Hepatocyte (in vitro differentiated cells): ENCODE measurements around the gene VRTN. TPM values are rescaled to one million over a fixed set of nuclear protein-coding genes. Genes with fewer than 3 reads are reported as not detected.

Source experiments
- DNase-seq: peaks from one replicate; pipeline ENCODE4 v3.0.0-alpha.2; 2016; ENCODE audit warnings: low spot score
- H2AFZ ChIP-seq: fragments of 200-600 bp; sonication (generic); 2 replicates; pipeline ENCODE4 v1.6.0; 2016; ENCODE audit warnings: antibody characterized with exemption, mild to moderate bottlenecking
- H3K27ac ChIP-seq: fragments of 200-600 bp; sonication (generic); 2 replicates; pipeline ENCODE4 v1.5.1; 2016; ENCODE audit warnings: mild to moderate bottlenecking
- H3K27me3 ChIP-seq: fragments of 200-600 bp; sonication (generic); 2 replicates; pipeline ENCODE4 v1.6.1; 2016
- H3K36me3 ChIP-seq: fragments of 200-600 bp; sonication (generic); replicated peaks from 2 replicates; pipeline ENCODE4 v1.5.1; 2016; ENCODE audit warnings: low read depth; ENCODE audit not compliant: insufficient read depth
- H3K4me1 ChIP-seq: fragments of 200-600 bp; sonication (generic); 2 replicates; pipeline ENCODE4 v1.5.1; 2016; ENCODE audit warnings: mild to moderate bottlenecking, moderate library complexity; ENCODE audit not compliant: insufficient read depth
- H3K4me2 ChIP-seq: fragments of 200-600 bp; sonication (generic); 2 replicates; pipeline ENCODE4 v1.6.0; 2016
- H3K4me3 ChIP-seq: fragments of 200-600 bp; sonication (generic); 2 replicates; pipeline ENCODE4 v1.5.1; 2016; ENCODE audit warnings: mild to moderate bottlenecking
- H3K79me2 ChIP-seq: fragments of 200-600 bp; sonication (generic); 2 replicates; pipeline ENCODE4 v1.6.0; 2017; ENCODE audit warnings: mild to moderate bottlenecking
- H3K9me2 ChIP-seq: fragments of 200-600 bp; sonication (generic); replicated peaks from 2 replicates; pipeline ENCODE4 v1.6.0; 2017; ENCODE audit warnings: mild to moderate bottlenecking; ENCODE audit not compliant: insufficient read depth
- H3K9me3 ChIP-seq: fragments of 200-600 bp; sonication (generic); 2 replicates; pipeline ENCODE4 v1.5.1; 2016; ENCODE audit warnings: low read depth, mild to moderate bottlenecking
- H4K20me1 ChIP-seq: fragments of 200-600 bp; sonication (generic); 2 replicates; pipeline ENCODE4 v1.6.0; 2016; ENCODE audit warnings: mild to moderate bottlenecking; ENCODE audit not compliant: insufficient read depth, poor library complexity, severe bottlenecking
- EZH2 ChIP-seq: fragments of 200-600 bp; sonication (generic); IDR thresholded peaks from 2 replicates; pipeline ENCODE4 v1.6.1; 2016; ENCODE audit warnings: antibody characterized with exemption, mild to moderate bottlenecking, borderline replicate concordance
- EZH2phosphoT487 ChIP-seq: fragments of 200-600 bp; sonication (generic); IDR thresholded peaks from one replicate; pipeline ENCODE4 v1.6.1; 2018; ENCODE audit warnings: antibody characterized with exemption, mild to moderate bottlenecking, low read depth, moderate library complexity; ENCODE audit not compliant: unreplicated experiment, severe bottlenecking
- WGBS: methylation state at CpG from one replicate; pipeline ENCODE4 v1.1.6; 2016; ENCODE audit warnings: low lambda C conversion rate; ENCODE audit errors: missing lambda C conversion rate; 5-methylcytosine and 5-hydroxymethylcytosine counted together
- polyA plus RNA-seq: library from polyadenylated mRNA; unstranded; fragments of >200 nt; fragmentation: Nextera tagmentation; extraction: Ambion mirVana; gene quantifications from 2 replicates; pipeline ENCODE4 v1.2.1, GENCODE V29; 2016
- total RNA-seq: library from RNA; depleted of rRNA; stranded (reverse); fragments of >200 nt; gene quantifications from 2 replicates; pipeline ENCODE4 v1.2.3, GENCODE V29; 2014
- TF ChIP-seq, protein P1 (sequence below): fragments of 200-600 bp; sonication (generic); IDR thresholded peaks from 2 replicates; pipeline ENCODE4 v1.5.1; 2016; ENCODE audit warnings: antibody characterized with exemption, mild to moderate bottlenecking; ENCODE audit not compliant: poor library complexity

The VRTN gene
- total and polyA plus RNA-seq, 2 experiments from 2014 or later, result 0.13 TPM; not detected in 1

DNA sequence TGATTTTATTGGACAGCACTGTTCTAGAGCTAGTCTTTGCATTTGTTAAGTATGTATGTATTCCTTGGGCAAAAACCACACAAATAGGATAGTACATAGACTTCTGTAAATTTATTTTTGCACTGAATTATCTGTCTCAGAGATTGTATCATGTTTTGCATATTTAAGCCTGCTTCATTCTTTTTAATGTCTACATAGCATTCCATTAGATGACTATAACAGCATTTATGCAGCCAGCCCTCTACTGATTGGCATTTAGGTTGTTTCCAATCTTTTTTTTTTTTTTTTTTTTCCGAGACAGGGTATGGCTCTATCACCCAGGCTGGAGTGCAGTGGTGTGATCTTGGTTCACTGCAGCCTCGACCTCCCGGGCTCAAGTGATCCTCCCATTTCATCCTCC is 43.2 kb downstream of the VRTN start:
- WGBS, result 91% methylated on average over 2 of the region's 3 CpGs
- DNase-seq, result no peak
- Histone ChIP-seq H3K79me2 (no peaks in the 10 kb centered on the region), H3K4me1 (no peaks in the 10 kb centered on the region), H3K36me3 (no peaks in the 10 kb centered on the region), H3K9me2 (no peaks in the 10 kb centered on the region), H4K20me1 (no peaks in the 10 kb centered on the region), H3K27me3 (peaks cover 35% of the 10 kb centered on the region), H3K9me3 (no peaks in the 10 kb centered on the region), H3K4me2 (no peak overlapping the region), H3K4me3 (no peak overlapping the region), H3K27ac (no peak overlapping the region), H2AFZ (no peak overlapping the region)
- no peak for TF ChIP-seq EZH2phosphoT487
- TF ChIP-seq, protein P1, sequence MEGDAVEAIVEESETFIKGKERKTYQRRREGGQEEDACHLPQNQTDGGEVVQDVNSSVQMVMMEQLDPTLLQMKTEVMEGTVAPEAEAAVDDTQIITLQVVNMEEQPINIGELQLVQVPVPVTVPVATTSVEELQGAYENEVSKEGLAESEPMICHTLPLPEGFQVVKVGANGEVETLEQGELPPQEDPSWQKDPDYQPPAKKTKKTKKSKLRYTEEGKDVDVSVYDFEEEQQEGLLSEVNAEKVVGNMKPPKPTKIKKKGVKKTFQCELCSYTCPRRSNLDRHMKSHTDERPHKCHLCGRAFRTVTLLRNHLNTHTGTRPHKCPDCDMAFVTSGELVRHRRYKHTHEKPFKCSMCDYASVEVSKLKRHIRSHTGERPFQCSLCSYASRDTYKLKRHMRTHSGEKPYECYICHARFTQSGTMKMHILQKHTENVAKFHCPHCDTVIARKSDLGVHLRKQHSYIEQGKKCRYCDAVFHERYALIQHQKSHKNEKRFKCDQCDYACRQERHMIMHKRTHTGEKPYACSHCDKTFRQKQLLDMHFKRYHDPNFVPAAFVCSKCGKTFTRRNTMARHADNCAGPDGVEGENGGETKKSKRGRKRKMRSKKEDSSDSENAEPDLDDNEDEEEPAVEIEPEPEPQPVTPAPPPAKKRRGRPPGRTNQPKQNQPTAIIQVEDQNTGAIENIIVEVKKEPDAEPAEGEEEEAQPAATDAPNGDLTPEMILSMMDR, result no peak
- TF ChIP-seq EZH2, result no peak

DNA sequence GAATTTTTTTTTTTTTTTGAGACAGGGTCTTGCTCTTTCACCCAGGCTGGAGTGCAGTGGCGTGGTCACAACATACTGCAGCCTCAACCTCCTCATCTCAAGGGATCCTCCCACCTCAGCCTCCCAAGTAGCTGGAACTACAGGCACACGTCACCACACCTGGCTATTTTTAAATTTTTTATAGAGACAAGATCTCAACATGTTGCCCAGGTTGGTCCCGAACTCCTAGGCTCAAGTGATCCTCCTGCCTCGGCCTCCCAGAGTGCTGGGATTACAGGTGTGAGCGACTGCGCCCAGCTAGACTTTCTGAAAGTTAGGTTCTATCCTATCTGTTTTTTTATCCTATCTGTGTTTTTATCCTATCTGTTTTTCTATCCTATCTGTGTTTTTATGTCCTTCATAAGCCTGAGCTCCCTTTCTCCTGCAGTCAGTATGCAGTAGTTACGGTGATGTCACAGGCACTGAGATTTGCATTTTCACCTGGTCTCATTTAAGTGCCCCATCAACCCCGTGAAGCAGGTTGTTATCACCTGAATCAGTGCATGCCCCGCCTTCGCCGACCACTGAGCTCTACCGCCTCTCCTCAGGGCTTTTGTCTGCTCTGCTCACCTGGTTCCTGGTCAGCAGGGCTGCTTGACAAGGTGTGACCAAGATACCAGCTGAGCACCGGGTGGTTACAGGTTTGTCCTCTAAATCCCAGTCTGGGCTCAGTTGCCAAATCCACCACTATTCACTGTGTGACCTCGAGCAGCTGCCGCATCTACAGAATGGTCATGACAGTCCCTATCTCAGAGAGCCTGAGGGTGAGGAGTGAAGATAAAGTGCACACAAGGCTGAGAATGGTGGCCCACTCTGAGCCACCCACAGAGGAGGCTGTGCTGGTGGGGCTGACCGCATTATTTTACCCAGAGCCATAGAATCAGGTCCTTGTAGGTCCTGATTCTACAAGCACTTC is 44.6 kb downstream of the VRTN start:
- Histone ChIP-seq H3K4me1 (no peaks in the 10 kb centered on the region), H3K36me3 (no peaks in the 10 kb centered on the region), H3K9me2 (no peaks in the 10 kb centered on the region), H4K20me1 (no peaks in the 10 kb centered on the region), H3K9me3 (no peaks in the 10 kb centered on the region), H3K4me3 (no peak overlapping the region), H2AFZ (no peak overlapping the region), H3K4me2 (no peak overlapping the region), H3K27me3 (peaks cover 34% of the 10 kb centered on the region), H3K79me2 (no peaks in the 10 kb centered on the region), H3K27ac (no peak overlapping the region)
- DNase-seq, result no peak
- WGBS, result 64% methylated on average over 16 of the region's 16 CpGs
- TF ChIP-seq EZH2phosphoT487 (no peak), EZH2 (no peak)
- TF ChIP-seq, protein P1, result no peak

DNA sequence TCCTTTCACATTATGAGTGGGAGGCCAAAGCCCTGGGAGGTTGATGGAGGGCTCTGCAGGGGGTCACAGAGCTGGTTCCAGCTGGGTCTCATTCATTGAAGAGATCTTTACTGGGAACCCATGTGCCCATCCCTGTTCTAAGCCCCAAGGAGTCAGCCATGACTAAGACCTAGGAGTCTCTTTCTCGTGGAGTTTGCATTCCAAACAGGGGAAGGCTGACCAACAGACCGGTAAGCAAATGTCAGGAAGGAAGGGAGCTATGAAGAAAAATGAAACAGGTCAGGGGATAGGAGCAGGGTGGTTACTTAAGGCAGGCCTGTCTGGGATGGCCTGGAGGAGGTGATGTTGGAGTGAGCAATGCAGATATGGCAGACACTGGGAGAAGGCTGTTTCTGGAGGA is 46.3 kb downstream of the VRTN start:
- no peak overlapping the region for H3K4me2 ChIP-seq
- no peak overlapping the region for H3K27ac ChIP-seq
- H3K4me1 ChIP-seq, result no peaks in the 10 kb centered on the region
- peaks cover 45% of the 10 kb centered on the region for H3K27me3 ChIP-seq
- no peak overlapping the region for H3K4me3 ChIP-seq
- H3K9me3 ChIP-seq, result no peaks in the 10 kb centered on the region
- H3K36me3 ChIP-seq, result no peaks in the 10 kb centered on the region
- no peaks in the 10 kb centered on the region for H4K20me1 ChIP-seq
- DNase-seq, result no peak
- WGBS, result 48% methylated on average over 2 of the region's 2 CpGs
- no peak overlapping the region for H2AFZ ChIP-seq
- TF ChIP-seq EZH2phosphoT487 (no peak), EZH2 (no peak)
- TF ChIP-seq, protein P1, result no peak
- no peaks in the 10 kb centered on the region for H3K79me2 ChIP-seq
- no peaks in the 10 kb centered on the region for H3K9me2 ChIP-seq
